Measurements from ENCODE around the gene KIF17. TPM values are rescaled to one million over a fixed set of nuclear protein-coding genes. Genes with fewer than 3 reads are reported as not detected.

Gene KIF17
- total RNA-seq, 1 donor from 2014 or later: 4.4 TPM

DNA sequence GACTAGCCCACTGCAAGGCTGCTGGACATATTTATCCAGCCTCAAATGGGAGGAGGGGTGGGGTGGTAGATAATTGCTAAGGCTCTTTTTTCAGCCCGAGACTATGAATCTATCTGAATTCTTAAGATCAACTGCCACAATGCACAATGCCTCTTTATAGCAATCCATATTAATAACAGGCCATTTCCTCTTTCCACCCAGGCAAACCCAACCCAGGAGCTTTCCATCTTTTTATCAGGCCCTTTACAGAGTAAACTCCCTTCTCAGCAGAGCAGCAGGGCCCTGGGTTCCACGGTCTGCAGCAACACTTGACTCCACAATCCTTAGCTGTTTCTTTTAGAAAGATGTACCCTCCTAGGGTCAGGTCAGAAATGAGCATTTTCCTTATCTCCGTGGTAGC is 57.4 kb downstream of the KIF17 start:
- no peak for DNase-seq

DNA sequence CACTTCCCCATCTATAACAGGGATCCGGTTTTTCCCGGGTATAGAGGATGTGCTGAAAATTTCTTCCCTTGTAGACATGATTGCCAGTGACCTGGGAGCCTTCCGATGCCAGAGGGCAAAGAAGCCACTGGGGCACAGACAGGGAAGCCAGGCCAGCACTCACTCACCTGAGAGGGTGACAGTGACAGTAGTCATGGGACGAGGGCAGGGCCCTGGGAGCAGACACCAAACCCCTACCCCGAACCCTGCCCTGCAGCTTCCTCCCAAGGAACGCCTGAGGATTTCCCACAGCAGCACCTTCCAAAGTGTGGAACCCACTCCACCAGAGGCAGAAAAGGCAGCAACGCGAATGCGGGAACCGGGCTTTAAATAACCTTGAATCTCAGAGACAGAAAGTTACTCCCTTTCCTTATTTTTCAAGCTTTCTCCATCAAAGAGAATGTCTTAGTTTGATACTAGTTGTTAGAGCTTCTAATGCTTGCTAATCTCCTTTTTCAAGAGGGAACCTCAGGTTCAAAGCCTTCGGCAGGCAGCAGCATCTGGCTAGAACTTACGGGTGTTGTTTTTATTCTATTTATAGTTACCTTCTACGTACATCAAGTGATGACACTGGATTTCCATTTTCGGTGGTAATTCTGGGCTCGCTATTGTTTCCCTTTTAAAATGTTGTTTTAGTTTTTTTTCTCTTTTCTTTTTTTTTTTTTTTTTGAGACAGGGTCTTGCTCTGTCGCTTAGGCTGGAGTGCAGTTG is 59.5 kb downstream of the KIF17 start:
- DNase-seq: no peak

DNA sequence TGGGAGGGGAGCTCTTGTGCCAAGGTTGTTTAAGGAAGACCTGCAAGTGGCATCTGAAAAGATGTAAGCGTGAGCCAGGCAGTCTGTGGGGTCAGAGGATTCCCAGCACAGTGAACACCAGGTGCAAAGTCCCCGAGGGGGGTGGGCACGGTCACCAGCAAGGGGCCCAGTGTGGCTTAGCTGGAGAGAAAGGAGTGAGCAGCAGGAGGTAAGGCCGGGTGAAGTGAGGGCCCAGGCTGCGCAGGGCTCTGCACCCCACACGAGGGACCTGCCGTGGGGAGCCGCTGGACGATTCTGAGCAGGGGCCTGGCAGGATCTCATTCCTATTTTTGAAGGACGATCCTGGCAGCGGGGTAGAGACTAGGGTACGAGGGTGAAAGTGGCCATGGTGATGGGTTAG is 60.8 kb downstream of the KIF17 start:
- DNase-seq: no peak

DNA sequence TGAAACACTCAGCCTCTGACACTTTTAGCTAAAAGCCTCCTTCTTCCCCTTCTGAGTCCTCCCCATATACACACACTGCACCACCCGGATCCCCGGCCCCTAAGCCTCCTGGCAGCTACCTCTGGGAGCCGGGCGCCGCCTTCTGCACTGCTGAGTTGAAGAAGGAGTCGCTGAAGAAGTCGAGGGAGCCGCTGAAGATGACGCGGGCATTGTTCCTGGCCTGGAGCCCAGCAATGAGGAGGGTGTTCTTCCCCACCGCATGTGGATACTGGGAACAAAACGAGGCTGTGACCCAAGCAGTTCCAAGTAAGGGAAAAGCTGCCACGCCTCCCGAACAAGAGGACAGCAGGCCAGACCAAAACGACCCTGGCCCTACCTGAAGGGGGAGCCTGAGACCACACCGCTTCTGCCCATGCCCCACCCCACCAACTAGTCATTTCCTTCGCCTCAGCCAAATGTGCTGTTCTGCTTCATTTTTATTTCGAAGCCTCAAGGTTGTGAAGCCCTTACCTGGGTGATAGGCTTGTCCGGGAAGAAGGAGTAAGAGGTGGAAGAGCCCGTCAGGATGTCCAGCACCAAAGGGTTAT is 63.6 kb downstream of the KIF17 start:
- peak; percentile 50 for DNase-seq

DNA sequence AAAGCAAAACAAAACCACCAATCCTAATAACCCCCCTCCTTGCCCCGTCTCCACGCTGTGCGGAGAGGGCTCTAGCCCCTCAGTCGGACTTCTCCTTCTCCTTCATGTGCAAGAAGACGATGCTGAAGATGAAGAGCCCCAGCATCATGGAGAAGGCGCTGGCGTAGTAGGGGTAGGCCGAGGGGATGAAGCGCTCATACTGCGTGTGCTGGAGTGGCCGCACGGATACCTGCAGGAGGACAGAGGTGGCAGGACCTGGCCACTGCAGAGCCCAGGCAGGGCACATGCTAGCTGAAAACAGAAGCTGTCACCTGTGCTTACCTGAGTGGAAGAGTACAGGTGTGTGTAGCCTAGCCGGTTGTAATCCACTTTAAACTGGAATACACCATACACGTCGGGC is 65.5 kb downstream of the KIF17 start:
- DNase-seq: no peak

DNA sequence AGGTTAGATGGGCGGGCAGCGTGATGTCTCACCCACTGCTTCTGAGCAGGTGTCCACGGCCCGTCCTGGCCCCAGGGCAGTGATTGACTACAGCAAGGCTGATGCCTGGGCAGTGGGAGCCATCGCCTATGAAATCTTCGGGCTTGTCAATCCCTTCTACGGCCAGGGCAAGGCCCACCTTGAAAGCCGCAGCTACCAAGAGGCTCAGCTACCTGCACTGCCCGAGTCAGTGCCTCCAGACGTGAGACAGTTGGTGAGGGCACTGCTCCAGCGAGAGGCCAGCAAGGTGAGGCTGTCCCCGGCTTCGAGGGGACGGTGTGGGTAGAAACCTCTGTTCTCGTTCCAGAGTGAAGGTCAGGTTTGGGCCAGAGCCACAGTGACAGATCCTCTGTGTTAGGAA is 68.9 kb downstream of the KIF17 start:
- no peak for DNase-seq

DNA sequence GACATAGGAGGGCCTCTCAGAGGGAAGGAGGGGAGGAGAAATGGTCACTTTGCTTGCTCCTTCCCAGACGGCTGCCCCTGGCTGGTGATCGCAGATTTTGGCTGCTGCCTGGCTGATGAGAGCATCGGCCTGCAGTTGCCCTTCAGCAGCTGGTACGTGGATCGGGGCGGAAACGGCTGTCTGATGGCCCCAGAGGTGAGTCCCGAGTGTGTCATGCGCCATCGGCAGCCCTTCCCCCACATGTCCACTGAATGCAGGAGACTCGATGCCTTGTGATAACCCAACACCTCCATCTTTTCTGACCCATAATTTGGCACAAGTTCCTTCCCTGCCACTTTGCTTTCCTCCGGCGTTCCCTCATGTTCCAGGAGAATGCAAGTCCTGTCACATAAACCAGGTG is 69.4 kb downstream of the KIF17 start:
- no peak for DNase-seq

DNA sequence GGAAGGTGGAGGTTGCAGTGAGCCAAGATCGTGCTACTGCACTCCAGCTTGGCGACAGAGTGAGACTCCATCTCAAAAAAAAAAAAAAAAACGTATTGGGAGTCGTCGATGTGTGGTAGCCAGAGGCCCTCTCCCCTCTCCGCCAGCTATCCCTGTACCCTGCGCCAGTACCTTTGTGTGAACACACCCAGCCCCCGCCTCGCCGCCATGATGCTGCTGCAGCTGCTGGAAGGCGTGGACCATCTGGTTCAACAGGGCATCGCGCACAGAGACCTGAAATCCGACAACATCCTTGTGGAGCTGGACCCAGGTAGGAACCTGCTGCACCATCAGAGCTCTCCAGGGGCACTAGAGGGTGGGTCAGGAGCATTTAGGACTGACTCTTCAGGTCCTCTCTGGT is 72.4 kb downstream of the KIF17 start:
- DNase-seq: no peak

DNA sequence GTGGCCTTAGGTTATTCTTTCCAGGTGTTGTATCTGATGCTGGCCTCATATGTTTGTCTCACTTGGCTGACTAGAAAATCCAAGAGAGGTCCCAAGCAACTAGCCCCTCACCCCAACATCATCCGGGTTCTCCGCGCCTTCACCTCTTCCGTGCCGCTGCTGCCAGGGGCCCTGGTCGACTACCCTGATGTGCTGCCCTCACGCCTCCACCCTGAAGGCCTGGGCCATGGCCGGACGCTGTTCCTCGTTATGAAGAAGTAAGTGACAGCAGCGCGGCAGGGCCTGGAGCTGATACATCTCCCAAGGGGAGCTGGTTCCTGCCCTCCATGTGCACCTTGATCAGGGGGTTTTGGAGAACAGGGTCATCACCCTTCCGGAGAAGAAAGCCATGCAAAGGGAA is 73.4 kb downstream of the KIF17 start:
- no peak for DNase-seq

DNA sequence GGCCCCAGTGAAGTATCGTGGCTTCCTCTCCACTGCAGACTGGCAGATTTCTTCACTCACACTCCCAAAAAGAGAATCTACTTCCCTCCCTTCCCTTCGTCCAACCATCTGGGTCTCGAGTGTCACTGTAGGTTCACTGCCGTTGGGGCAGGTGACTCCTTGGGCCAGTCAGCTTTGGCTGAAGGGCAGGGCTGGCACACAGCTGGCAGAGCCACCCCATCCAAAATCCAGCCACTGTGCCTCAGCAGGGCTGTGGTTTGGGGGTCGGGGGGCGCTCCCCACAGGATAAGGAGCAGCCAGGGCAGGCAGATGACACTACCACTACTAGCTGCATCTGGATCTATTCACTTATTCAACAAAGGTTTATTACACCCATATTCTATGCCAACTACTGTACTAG is 74.7 kb downstream of the KIF17 start:
- no peak for DNase-seq

DNA sequence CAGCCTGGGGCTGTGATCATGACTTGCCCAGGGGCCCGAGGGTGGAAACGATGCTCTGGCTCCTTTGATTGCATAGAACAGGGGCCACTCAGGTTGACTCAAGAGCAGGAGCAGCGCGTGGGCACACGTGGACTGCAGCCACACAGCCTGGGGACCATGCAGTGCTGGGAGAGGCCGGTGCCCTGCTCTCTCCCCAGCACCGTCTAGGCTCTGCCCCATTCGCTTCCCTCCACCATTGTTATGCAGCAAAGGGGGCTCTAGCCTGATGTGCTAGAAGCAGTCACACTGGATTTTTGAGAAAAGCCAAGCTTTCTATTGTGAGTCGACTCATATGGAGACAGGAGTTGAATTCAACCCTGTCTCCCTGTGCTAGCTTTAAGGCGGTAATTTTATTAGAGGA is 75.8 kb downstream of the KIF17 start:
- no peak for DNase-seq

DNA sequence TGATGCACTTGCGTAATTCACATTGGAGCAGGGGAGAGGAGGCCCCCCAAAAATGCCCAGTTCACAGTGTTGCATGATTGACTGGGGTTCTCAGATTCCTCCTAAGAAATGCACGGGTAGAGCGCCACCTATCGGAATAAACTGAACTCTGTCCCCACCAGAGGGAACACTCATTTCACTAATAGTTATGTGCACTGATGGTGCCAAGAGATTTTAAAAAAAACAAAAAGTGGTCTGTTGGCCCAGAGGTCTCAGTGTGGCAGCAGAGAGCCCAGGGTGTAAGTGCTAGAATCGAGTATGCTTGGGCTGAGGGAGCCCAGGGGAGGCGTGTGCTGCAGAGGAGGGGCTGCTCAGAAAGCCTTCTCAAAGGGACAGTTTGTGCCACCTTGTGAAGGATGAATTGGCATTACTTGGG is 77.6 kb downstream of the KIF17 start:
- no peak for DNase-seq

DNA sequence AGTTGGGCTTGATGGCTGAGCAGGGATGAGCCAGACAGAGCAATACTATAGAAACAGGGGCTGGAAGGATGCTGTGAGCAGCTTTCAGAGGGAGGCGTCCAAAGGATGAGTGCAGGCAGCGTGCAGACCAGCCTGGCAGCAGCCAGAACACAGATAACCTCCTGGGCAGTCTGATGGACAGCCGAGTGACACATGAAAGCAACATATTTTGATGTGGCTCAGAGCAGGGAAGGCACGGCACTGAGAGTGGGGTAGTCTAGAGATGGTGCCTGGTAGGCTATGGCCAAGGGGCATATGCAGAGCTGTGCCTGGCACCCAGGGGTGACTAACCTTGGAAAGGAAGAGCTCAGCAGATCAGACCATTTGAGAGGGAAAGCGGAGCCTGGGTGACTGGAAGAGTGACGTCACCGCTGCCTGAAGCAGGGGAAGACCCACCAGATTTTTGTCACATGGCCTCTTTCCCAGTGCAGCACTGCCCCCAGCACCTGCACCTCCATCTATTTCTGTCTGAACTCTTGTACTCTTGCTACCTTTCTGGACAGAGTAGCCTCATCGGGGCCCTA is 80.9 kb downstream of the KIF17 start:
- no peak for DNase-seq

DNA sequence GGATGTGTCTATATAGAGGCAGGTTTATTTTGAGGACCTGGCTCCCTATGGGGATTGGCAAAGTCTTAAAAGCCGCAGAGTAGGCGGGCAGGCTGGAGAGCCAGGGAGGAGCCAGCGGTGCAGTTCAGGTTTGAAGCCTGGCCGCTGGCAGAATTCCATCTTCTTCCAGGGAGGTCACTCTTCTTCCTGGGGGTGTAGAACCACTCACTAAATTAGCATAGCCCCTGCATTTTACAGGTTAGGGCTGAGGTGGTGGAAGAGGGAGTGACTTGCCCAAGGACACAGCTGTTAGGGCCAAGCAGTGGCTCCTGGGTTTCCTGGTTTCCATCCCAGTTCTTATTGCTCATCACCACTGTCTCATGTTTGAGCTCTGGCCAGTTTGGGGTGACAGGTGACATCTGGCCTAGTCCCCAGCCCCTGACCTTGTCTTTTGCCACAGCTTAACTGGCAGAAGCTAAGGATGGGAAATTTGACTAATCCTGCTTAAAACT is 83.2 kb downstream of the KIF17 start:
- peak; percentile 28 for DNase-seq

DNA sequence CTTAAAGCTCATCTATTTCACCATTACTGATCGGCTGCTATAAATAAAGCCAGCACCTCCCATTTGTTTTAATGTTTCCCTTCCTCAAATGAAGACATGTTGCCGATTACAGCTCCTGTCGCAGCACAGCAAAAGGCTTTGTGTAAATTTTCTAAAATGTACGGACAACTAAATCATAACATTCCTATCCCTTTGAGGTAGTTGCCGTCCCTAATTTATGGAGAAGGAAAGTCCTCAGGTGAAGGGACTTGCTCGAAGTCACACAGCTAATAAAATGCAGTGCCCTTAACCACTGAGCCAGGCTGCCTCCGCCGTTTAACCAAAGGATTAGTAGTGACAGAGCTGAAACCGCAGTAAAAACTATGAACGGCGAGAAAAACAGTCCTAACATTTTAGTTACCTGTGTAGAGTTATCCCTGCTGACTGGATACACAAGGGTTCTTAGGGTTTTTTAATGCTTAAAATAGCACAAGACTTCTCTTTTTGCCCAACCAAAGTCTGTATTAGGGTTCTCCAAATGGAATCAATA is 83.7 kb downstream of the KIF17 start:
- no peak for DNase-seq

DNA sequence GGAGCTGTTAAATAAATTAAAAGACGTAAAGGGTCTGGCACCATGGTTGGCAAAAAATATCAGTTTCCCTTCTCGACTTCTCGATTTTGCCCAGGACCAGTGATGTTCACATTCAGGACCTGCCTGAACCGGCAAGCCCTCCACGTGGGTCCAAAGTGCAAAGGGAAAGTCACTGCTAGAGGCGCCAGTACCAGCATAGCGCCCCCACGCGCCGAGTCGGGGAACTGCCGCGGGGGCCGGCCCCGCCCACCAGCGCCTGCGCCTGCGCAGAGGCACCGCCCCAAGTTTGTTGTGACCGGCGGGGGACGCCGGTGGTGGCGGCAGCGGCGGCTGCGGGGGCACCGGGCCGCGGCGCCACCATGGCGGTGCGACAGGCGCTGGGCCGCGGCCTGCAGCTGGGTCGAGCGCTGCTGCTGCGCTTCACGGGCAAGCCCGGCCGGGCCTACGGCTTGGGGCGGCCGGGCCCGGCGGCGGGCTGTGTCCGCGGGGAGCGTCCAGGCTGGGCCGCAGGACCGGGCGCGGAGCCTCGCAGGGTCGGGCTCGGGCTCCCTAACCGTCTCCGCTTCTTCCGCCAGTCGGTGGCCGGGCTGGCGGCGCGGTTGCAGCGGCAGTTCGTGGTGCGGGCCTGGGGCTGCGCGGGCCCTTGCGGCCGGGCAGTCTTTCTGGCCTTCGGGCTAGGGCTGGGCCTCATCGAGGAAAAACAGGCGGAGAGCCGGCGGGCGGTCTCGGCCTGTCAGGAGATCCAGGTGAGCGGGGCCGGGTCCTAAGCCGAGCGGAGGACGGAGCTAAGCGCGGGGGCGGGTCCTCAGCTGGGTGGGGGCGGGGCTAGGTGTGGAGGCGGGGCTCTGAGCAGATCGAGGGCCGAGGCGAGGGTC is 84.4 kb downstream of the KIF17 start, which contains the start of gene PINK1:
PINK1 (plus strand) TSS at position 269 of the 875 bp plus-strand sequence; CDS start at position 360, 91 bp downstream.
- DNase-seq: peak; percentile 69

DNA sequence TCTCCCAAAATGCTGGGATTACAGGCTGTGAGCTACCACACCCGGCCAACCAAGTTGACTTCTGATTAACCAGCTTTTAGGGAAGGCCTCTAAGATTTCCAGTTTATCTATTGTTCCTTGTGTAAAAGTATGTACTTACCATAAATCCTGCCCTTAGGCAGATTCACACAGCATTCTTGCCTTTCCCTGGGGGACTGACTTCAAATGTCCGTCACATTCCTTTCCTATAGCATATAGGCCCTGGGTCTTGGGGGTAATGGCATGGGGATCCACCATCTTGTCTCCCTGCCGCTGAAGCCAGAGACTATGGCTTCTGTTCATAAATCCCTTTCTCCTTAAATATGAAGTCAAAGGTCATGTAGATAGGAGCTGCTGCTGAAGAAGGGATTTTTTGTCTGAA is 85.4 kb downstream of the KIF17 start:
- no peak for DNase-seq

DNA sequence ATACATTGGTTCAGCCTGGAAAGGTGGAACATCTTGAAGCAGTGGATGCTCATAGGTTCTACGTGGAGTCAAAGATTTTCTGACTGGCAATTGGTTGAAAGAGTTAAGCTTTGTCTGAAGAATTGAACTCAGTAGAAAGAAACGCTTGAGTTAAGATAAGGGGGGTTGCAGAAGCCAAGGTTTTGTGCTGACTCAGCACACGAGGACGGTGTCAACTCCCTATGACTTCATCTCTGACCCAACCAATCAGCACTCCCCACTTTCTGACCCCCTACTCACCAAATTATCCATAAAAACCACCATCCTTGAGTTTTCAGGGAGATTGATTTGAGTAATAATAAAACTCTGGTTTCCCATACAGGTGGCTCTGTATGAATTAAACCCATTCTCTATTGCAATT is 87.1 kb downstream of the KIF17 start:
- DNase-seq: no peak

DNA sequence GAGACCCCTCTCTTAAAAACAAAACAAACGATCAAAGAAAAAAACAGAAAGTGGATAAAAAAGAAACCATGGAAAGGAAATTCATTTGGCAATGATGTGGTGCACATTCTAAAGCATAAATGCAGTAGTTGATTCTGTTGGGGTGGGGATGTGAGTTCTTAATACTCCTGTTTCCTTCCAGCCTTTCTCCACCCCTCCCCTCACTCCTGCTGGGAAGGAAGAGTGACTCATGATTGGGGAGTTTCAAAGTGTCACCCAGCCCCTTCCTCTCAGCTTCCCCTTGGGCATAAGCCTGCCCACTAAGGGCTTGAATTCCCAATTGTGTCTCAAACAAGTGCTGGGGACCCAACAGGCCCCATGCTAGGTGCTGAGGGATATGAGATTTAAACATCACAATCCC is 91.3 kb downstream of the KIF17 start:
- no peak for DNase-seq

DNA sequence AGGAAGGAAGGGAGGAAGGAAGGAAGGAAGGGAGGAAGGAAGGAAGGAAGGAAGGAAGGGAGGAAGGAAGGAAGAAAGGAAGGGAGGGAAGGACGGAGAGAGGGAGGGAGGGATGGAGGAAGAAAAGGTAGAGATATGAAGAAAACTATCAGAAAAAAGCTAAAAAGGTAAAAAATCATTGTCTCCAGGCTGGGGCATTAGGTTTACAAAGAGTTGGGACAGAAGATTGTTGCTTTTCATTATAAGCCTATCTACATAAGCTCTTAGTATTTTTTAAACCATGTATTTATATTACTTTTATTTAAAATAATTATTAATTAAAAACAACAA is 91.7 kb downstream of the KIF17 start:
- no peak for DNase-seq

DNA sequence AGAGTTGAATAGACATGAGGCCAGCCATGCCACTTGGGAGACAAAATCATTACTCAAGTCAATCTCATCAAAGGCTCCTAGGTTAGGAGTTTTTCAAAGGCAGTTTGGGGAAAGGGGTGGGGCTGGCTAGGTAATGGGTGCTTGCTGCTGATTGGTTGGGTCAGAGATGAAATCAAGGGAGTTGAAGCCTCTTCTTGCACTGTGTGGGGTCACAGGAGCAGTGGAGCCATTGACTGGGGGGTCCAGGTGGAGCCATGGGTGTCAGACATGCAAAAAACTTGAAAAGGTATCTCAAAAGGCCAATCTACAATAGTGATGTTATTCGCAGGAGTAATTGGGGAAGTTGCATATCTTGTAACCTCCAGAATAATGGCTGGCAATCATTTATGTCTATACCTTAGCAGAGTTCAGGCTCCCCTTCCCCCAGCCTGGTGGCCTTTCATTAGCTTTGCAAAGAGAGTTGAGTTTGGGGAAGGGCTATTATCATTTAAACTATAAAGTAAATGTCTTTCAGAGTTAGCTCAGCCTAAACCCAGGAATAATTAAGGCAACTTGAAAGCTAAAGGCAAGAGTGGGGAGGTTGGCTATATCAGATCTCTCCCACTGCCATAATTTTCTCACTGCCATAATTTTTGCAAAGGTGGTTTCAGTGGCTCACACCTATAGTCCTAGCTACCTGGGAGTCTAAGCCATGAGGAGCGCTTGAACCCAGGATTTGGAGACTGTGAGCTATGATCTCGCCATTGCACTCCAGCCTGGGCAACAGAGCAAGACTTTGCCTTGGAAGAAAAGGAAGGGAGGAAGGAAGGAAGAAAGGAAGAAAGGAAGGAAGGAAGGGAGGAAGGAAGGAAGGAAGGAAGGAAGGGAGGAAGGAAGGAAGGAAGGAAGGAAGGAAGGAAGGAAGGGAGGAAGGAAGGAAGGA is 92.4 kb downstream of the KIF17 start:
- no peak for DNase-seq

DNA sequence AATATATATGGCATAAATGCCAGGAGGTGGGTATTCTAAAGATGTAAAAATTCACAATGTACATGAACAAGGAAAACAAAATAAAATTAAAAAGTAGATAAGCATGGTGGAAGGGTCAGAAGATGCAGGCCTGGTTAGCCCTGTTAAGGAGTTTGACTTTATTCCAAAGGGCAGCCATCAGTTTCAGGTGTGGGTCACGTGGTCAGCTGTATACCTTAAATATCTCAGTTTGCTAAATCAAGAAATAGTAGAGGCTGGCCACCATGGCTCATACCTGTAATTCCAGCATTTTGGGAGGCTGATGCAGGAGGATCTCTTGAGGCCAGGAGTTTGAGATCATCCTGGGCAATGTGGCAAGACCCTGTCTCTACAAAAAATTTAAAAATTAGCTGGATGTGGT is 93.1 kb downstream of the KIF17 start:
- DNase-seq: no peak

All from occipital lobe (tissue), 2 donors.